Mammary epithelial cell (primary cell): Measurements from ENCODE around the gene GIMAP2.
"Not testable (repeated sequence)": the region's sequence is repeated elsewhere in the genome, so short reads cannot be mapped to it uniquely, and the experiment has no call there.

Experiments used
- EZH2 ChIP-seq: IDR thresholded peaks from 2 replicates; pipeline ENCODE4 v1.6.1; 2012; ENCODE audit warnings: low read length, inconsistent platforms, borderline replicate concordance
- TF ChIP-seq, protein P1 (sequence below), 2 donors: IDR thresholded peaks in 1 of 2; conservative IDR thresholded peaks in 1 of 2; 2 replicates each; pipeline ENCODE4 v1.5.1; 2011 to 2012; ENCODE audit warnings: inconsistent platforms in 2 of 2, low read length in 2 of 2, mild to moderate bottlenecking in 2 of 2, control low read depth in 1 of 2, low read depth in 1 of 2; ENCODE audit not compliant: insufficient read depth in 1 of 2; ENCODE audit errors: extremely low read depth in 1 of 2

- TF ChIP-seq, protein P1, sequence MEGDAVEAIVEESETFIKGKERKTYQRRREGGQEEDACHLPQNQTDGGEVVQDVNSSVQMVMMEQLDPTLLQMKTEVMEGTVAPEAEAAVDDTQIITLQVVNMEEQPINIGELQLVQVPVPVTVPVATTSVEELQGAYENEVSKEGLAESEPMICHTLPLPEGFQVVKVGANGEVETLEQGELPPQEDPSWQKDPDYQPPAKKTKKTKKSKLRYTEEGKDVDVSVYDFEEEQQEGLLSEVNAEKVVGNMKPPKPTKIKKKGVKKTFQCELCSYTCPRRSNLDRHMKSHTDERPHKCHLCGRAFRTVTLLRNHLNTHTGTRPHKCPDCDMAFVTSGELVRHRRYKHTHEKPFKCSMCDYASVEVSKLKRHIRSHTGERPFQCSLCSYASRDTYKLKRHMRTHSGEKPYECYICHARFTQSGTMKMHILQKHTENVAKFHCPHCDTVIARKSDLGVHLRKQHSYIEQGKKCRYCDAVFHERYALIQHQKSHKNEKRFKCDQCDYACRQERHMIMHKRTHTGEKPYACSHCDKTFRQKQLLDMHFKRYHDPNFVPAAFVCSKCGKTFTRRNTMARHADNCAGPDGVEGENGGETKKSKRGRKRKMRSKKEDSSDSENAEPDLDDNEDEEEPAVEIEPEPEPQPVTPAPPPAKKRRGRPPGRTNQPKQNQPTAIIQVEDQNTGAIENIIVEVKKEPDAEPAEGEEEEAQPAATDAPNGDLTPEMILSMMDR (conservative IDR thresholded peaks at IDR 0.05 in 1 of 2, IDR thresholded peaks at IDR 0.05 in 1 of 2; ENCODE audit: extremely low read depth in 1 of 2, insufficient read depth in 1 of 2, low read depth in 1 of 2, low read length in 2 of 2), result not testable (repeated sequence)
- not testable (repeated sequence) for TF ChIP-seq EZH2
Measured at GRCh38 chr7:150680364-150680763, 5.1 kb upstream of the GIMAP2 start.
